Measurements from ENCODE around the gene AKAP14.
"Not testable (repeated sequence)": the region's sequence is repeated elsewhere in the genome, so short reads cannot be mapped to it uniquely, and the experiment has no call there.

AKAP14 gene

DNA sequence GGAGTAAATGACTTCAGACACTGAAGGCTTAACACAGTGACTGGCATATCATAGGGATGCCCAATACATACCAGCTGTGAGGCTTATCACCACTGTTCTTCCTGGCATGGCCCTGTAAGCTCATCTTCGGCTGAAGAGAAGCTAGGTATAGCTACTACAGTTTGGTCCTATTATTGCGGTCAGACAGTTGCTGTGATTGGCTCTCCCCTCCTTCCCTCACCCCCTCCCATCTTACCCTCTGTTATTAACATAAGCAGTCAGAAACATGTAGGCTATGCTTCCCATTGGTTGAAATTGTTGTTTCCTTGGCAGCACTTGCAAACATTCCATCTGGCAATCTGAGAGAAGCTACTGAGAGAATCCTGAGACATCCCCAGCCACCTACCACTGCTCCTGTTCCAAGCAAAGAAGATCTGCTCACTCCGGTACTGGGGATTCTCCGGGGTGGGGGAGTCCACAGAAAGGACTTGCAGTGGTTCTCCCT lies at the start of gene AKAP14:
TSS of gene AKAP14 (plus strand) at position 51 of the 484 bp plus-strand sequence. CDS start 7,331 bp downstream, outside the sequence.
- DNase-seq (ENCODE audit: low read depth) = no peak

DNA sequence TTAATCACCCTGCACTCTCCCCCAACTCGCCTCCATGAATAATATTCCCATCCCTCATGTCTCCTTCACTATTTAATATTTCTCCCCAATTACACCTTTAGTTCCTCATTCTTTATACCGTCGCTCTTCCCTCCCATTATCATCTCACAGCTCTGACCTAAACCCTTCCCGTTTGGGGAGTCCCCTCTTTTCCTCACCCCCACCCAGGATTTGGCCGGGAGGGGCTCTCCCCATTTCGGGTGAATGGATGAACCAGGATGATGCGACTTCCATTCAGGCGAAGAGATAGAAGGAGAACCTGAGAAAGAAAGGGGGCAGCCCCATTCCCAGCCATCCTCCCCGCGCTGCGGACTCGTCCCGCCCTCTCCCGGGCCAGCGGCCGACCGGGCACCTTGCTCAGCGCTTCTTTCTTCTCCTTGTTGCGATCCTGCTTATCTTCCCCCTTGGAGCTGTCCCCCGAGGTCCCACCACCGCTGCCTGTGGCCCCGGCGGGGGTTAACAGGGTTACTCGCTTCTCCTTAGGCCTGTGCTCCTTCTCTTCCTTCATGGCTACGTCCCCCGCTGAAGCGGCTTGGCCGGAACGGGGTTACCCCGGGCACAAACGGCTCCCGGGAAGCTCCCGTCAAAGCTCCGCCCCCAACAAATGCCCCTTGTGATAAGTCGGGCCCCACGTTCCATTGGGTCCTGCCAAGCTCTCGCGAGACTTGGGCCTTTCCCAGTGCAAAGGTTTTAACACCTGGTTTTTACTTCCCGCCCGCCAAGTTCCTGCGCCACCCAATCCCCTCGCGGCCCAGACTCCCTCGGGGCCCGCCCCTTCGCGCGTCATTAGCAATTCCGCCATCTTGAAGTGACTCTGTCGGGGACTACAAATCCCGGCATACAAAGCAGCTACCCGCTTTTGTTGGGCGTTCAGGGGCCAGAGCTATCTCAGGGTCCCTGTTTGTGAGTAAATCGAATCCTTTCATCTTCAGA lies 43.0 kb upstream of the AKAP14 start, which contains the start of gene UPF3B:
TSS of gene UPF3B (minus strand) at position 582 of the 972 bp plus-strand sequence. CDS start at position 547, 35 bp downstream.
- peak; percentile 86 for DNase-seq (ENCODE audit: low read depth)

DNA sequence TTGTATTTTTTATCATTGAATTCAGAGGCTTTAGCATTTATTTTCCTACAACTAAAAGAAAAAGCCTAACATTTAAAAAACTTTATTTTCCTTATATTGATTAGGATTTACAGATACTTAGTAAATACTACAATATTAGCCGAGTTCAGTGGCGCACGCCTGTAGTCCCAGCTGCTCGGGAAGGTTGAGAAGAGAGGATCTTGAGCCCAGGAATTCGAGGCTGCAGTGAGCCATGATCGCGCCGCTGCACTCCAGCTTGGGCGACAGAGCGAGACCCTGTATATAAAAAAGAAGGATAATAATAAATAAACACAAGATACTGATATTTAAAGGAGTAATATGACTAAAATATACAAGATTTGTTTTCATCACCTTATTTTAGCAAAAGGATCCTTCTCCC lies 42.2 kb upstream of the AKAP14 start:
- DNase-seq (ENCODE audit: low read depth) = no peak

DNA sequence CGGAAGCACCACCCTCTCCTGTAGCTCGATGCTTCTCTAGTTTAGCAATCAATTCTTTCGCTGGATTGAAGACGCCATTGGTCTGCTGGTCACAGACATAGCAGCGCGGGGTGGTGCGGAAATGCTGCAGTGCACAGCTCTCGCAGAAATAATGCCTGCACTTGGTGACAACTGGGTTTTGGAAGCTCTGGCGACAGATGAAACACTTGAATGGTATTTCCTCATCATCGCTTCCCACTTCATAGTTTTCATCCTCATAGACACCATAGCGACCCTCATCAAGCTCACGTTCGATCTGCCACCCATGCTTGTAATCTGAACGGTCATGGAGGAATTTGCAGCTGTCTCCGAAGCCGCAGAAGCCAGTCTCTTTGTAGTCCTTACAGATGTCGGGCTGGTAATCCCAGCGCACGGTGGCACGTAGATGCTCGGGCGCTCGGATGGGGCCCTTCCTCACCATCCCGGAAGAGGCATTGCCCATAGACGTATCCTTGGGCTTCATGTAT lies 25.0 kb upstream of the AKAP14 start:
- DNase-seq (ENCODE audit: low read depth) = no peak

DNA sequence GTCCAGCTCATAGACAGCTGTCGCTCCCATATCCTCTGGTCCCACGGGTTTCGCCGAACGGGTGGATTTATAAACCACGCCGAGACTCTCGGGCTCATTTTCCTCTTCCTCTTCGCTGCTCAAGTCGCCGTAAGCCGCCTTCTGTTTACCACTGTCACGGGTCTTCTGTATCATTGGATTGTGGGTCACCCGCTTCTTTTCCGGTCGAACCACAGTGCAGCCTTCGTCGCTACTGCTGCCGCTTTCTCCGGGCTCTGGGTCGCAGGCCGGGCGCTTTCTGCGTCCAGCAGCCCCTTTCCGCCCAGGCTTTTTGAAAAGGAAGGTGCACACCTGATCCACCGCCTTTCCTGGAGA lies 24.5 kb upstream of the AKAP14 start:
- no peak for DNase-seq (ENCODE audit: low read depth)

DNA sequence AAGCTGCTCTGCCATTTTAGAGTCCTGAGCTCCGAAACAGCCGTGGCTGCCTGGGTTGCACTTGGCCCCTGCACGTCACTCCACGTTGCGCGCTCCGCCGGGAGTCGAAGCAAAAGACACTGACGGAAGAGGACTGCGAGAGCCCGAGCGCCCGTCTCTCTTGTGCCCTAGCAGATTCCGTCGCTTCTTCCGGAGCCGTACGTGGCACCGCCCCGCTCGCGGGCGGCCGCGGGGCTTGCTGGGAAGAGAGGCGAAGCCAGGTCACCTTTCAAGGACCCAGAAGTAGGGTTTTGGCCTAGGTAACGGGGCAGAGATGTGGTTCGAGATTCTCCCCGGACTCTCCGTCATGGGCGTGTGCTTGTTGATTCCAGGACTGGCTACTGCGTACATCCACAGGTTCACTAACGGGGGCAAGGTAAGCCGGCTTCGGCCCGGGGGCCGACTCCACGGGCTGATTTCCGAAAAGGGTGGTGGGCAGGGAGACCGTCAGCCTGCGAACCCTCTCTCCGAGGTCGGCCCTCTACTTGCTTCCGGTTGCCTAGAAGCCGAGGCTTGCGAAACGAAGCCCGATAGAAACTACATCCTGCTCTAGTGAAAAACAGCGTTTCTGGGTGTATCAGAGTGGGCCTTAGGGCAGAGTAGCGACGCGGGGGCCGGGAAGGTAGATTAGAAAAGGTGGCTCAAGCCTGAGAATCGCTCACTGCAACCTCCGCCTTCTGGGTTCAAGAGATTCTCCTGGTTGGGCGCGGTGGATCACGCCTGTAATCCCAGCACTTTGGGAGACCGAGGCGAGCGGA lies 23.9 kb upstream of the AKAP14 start, which contains the start of the genes NDUFA1 and RNF113A:
TSS of gene NDUFA1 (plus strand) at position 234 of the 797 bp plus-strand sequence. CDS start at position 314, 80 bp downstream.
TSS of gene RNF113A (minus strand) at position 135 of the 797 bp plus-strand sequence. CDS start at position 15, 120 bp downstream.
- DNase-seq (ENCODE audit: low read depth) = peak; percentile 75

DNA sequence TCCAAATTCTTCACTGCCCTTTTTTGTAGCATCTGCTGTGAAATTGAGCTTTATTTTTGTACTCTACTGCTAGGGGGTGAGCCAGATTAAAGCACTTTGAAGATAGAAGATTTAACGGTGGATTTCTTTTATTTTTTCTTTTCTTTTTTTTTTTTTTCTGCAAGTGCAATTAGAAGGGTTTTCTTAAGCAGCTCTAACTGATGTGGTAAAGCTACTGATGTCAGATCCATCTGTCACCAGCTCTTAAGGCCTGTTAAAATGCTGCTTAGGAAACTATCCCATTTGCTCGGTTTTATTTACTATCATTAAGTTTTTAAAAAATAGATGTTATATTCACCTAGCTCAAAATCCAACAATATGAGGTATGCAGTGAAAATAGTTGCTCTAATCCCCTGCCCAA lies 17.0 kb upstream of the AKAP14 start:
- no peak for DNase-seq (ENCODE audit: low read depth)

DNA sequence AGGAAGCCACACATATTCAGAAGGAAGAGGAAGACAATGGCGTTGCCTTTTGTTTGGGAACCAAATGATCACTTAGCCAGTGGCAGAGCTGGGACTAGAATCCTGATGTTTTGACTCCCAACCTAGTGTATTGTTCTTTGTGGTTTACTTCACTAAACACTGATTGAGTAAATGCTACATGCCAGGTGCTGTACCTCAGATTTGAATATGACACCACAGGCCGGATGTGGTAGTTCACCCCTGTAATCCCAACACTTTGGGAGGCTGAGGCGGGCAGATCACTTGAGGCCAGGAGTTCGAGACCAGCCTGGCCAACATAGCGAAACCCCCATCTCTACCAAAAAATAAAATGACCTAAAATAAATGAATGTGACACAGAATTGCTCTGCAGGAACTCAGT lies 15.6 kb upstream of the AKAP14 start:
- DNase-seq (ENCODE audit: low read depth) = no peak

DNA sequence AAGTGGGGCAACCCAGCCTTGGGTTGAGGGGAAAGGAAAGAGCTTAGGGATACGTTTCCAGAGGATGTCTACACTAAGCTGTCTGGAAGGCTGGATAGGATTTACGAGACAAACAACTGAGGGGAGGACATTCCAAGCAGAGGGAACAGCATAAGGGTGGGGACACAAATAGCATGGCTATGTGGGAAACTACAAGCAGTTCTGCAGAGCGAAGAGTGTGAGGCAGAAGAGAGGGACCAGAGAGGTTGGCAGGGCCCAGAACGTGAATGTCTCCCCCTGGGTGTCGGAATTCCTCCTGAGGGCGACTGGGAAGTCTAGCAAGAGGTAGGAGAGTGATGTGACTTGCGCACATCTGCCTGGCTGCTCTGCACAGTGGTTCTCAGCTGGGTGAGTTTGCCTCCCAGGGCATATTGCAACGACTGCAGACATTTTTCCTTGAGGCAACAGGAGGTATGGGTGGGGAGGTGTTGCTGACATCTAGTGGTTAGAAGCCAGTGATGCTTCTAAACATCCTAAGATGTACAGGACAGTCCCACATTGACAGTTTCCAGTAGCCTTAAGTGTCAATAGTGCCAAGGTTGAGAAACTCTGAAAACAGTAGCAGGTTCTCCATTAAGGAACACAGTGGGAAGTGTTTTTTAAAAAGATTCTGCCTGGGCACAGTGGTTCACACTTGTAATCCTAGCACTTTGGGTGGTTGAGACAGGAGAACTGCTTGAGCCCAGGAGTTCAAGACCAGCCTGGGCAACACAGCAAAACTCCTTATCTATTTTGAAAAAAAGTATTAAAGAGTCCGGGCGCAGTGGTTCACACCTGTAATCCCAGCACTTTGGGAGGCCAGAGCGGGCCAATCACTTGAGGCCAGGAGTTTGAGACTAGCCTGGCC lies 14.9 kb upstream of the AKAP14 start:
- DNase-seq (ENCODE audit: low read depth) = peak; percentile 9

DNA sequence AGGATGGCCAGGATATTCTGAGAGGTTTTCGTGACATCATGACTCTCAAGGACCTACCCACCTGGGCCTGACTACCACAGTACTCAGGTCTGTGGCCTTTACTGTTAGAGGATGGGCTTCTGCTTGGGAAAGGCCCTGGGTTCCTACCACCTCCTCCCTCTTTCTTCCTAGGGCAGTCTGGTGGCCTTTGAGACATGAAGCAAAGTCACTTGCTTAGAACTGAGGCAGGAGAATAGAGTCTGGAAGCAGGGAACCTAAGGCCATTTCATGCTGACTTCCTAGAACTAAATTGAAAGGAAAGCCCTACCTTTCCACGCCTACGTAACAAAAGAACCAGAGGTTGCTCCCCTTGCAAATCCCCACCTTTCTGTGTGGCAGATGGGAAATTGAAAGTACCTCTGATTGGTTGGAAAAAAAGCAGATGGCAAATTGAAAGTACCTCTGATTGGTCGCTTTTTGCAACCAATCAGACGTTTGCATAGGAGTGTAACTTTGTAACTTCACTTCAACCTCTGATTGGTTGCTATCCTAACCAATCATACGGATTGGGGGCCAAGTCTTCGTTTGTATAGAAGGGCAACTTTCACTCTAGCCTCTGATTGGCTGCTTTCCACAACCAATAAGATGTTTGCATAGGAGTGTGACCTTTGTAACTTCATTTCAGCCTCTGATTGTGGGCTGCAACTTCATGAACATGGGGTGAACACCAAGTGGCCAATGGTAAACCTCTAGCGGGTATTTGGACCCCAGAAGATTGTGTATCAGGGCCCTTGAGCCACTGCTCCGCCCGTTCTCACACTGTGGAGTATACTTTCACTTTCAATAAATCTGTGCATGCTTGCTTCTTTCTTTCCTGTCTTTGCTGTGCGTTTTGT lies 9.9 kb upstream of the AKAP14 start:
- DNase-seq (ENCODE audit: low read depth) = no peak

DNA sequence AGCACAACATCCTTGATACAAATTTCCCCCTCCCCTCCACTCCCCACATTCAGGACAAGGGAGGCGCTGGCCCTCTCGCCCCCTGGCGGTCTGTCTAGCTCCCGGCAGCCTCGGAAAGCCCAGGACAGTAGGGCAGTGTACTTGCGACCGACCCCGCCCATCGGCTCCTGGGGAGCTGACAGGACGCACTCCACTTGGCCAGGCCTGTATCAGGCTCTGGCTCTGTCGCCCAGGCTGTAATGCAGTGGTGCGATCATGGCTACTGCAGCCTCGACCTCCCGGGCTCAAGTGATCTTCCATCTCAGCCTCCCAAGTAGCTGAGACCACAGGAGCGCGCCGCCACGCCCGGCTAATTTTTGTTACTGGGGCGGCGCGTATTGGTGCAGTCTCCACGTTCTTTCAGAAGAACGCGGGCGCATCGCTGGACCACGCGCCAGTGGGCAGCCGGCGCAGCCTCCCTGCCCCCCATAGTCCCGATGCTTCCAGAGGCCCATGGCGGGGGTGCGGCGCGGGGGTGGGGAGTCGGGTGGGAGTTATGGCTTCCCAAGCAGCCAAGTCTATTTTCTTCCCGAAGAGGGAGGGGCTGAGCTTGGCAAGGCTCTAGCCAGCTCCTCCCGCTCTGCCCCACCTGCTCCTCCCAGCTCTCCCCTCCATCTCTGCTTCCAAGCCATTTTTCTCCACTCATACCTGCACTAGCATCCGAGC lies 7.8 kb upstream of the AKAP14 start:
- DNase-seq (ENCODE audit: low read depth) = peak; percentile 36

DNA sequence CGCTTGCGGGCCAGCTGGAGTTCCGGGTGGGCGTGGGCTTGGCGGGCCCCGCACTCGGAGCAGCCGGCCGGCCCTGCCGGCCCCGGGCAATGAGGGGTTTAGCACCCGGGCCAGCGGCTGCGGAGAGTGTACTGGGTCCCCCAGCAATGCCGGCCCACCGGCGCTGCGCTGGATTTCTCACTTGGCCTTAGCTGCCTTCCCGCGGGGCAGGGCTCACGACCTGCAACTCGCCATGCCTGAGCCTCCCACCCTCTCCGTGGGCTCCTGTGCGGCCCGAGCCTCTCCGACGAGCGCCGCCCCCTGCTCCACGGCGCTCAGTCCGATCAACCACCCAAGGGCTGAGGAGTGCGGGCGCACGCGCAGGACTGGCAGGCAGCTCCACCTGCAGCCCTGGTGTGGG lies 5.1 kb upstream of the AKAP14 start:
- DNase-seq (ENCODE audit: low read depth) = not testable (repeated sequence)

DNA sequence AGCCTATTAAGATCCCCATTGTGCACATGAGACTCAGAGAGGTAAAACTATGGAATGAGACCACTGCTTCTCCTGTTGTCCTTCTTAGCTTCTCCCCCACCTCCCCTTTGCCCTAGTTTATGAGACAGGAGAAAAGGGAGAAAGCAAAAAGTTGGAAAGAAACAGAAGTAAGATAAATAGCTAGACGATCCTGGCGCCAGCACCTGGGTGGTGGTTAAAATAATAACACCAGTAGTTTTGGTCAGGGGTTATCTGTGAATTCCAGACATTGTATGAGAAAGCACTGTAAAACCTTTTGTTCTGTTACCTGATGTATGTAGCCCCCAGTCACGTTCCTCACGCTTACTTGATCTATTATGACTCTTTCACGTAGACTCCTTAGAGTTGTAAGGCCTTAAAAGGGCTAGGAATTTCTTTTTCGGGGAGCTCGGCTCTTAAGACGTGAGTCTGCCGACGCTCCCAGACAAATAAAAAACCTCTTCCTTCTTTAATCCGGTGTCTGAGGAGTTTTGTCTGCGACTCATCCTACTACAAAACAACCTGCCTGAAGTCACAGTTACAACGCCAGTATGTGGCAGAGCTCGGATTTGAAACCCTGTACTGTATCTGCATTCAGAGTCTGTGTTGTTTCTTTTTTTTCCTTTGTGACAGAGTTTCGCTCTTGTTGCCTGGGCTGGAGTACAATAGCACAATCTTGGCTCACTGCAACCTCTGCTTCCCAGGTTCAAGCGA lies 3.6 kb upstream of the AKAP14 start:
- DNase-seq (ENCODE audit: low read depth) = not testable (repeated sequence)

DNA sequence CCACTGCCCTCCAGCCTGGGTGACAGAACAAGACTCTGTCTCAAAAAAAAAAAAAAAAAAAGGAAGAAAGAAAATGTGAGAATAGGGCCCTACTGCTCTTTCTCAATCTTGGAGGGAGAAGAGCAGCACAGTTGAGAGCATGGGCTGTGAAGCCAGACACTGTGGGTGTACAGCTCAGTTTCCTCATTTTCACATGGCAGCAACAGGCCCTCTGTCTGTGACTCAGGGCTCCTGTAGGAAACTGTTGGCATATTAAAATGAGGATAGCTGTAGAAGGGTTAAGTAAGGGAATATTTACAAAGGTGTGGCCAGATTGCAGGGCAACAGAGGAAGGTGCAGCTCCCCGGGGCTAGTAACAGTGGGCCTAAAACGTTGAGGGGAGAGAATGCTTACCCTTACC lies 3.4 kb downstream of the AKAP14 start:
- no peak for DNase-seq (ENCODE audit: low read depth)

DNA sequence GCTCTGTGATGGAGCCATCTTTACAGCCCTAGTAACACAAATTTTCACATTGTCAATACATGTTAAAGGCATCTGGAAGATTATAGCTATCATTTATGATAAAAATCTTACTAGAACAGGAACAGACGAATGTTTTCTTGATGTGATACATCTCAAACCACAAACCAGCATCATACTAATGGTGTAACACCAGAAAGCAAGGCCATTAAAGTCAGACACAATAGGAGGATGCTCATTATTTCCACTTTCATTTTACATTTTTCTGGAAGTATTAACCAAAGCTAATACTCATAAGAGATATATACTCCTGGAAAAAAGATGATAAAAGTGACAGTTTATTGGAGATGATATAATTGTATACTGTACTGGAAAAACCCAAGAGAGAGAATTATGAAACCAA lies 5.3 kb downstream of the AKAP14 start:
- DNase-seq (ENCODE audit: low read depth) = no peak

DNA sequence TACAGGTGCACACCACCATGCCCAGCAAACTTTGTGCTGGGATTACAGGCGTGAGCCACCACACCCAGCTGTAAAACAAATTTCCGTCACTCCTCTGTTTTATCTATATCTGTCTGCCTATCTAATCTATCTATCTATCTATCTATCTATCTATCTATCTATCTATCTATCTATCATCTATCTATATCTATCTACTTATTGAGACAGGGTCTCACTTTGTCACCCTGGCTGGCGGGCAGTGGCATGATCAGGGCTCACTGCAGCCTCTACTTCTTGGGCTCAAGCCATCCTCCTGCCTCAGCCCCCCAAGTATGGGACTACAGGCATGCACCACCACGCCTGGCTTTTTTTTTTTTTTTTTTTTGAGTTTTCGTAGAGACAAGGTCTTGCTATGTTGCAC lies 20.6 kb downstream of the AKAP14 start:
- no peak for DNase-seq (ENCODE audit: low read depth)

DNA sequence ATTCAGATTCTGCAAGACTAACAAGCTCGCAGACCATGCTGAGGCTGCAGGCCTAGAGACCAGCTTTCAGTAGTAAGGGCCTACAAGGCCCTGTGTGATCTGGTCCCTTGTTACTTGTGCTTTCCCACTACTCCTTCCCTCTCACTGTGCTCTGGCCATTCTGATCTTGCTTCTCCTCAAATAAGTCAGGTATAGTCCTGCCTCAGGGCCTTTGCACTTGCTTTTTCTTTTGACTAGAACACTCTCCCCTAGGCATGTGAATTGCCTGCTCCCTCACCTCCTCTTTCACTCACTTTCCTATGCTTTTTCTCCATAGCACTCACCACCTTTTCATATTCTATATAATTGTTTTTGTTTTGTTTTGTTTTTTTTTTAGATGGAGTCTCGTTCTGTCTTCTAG lies 22.2 kb downstream of the AKAP14 start:
- no peak for DNase-seq (ENCODE audit: low read depth)

DNA sequence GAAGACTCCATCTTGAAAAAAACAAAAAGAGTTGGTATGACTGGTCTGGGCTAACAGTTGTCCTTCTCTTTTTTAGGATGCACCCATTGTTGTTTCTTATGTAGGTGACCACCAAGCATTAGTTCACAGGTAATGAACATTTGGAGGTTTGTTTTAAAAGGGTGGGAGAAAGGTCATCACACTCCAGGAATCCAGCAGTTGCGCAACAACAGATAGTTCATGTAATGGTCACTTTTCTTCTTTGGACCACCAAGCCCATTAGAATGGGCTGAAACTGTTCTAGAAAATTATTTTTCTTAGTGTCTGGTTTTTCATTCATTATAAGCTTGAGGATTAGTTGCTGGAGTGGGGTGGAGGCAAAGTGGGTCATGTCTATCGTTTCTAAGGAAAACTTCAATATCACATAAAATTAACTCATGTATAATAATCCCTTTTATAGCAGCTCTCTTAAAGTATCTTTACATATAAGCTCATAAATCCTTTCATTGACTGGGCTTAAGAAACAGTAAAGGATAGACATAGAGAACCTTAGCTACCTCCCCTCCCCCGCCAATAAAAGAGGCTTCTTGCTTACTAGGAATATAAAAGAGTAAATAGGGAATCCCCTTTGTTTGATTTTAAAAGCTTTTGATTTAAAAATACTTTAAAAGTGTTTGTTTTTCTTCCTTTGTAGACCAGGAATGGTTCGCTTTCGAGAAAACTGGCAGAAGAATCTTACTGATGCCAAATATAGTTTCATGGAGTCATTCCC lies 24.3 kb downstream of the AKAP14 start:
- DNase-seq (ENCODE audit: low read depth) = no peak

All from activated T-helper 9 cell treated with anti-CD3 and anti-CD28 coated beads, Interleukin-2, amount 50 U/mL, for 16 hours (primary cell).